PFSK-1 (cell line): ENCODE results near the gene SESN1.

Source experiments
- FOXP2 ChIP-seq: optimal IDR thresholded peaks from 2 replicates; pipeline ENCODE3; 2011; ENCODE audit warnings: borderline replicate concordance, control low read depth, inconsistent platforms; ENCODE audit not compliant: insufficient read depth; ENCODE audit errors: extremely low read length, extremely low read depth
- POLR2AphosphoS5 ChIP-seq: IDR thresholded peaks from 2 replicates; pipeline ENCODE4 v1.6.1; 2012; ENCODE audit warnings: low read depth, mild to moderate bottlenecking, control low read depth, low read length, moderate library complexity
- SIN3A ChIP-seq: IDR thresholded peaks from 2 replicates; pipeline ENCODE4 v1.6.1; 2012; ENCODE audit warnings: mild to moderate bottlenecking, low read length, moderate library complexity, borderline replicate concordance; ENCODE audit not compliant: insufficient read depth
- TAF1 ChIP-seq: IDR thresholded peaks from 2 replicates; pipeline ENCODE4 v1.6.1; 2012; ENCODE audit warnings: low read length, control low read depth, borderline replicate concordance; ENCODE audit not compliant: insufficient read depth
- TF ChIP-seq, protein P1 (sequence below), 2 experiments: IDR thresholded peaks; 2 replicates each; pipeline versions ENCODE4 v1.6.1 to v1.8.0; 2011 to 2012; ENCODE audit warnings: low read depth in 2 of 2, low read length in 2 of 2, control low read depth in 1 of 2, inconsistent platforms in 1 of 2, mild to moderate bottlenecking in 1 of 2, moderate library complexity in 1 of 2; ENCODE audit not compliant: insufficient read depth in 1 of 2

DNA sequence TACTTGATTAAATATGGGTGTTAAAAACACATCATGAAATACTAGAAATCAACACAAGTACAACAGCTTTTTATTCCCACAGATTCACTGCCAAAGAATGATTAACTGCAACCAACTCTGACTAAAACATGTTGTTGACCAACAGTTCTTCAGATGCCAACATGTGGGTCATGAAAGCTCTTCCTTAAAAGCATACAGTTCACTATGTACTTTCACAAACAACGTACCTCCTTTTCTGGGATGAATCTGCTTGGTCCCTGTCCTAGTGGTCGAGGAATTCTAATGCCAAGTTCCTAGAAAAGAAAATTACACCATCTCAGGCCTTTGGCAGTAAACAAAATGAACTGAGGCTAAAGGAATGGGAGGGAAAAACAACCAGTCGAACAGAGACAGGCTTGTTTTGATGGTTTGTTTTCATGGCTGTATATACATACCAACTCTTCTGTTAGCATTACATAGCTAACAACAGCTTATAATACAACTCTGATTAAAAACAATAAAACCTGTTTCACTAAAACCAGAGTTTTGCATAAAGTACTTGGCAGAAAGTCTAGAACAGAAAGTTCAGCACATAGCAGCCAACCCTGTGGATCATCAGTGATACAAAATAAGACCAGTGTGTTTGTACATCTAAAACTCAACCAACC, 92.5 kb downstream of the SESN1 start:
- TF ChIP-seq POLR2AphosphoS5 = no peak
- TF ChIP-seq TAF1 = no peak
- TF ChIP-seq, protein P1, sequence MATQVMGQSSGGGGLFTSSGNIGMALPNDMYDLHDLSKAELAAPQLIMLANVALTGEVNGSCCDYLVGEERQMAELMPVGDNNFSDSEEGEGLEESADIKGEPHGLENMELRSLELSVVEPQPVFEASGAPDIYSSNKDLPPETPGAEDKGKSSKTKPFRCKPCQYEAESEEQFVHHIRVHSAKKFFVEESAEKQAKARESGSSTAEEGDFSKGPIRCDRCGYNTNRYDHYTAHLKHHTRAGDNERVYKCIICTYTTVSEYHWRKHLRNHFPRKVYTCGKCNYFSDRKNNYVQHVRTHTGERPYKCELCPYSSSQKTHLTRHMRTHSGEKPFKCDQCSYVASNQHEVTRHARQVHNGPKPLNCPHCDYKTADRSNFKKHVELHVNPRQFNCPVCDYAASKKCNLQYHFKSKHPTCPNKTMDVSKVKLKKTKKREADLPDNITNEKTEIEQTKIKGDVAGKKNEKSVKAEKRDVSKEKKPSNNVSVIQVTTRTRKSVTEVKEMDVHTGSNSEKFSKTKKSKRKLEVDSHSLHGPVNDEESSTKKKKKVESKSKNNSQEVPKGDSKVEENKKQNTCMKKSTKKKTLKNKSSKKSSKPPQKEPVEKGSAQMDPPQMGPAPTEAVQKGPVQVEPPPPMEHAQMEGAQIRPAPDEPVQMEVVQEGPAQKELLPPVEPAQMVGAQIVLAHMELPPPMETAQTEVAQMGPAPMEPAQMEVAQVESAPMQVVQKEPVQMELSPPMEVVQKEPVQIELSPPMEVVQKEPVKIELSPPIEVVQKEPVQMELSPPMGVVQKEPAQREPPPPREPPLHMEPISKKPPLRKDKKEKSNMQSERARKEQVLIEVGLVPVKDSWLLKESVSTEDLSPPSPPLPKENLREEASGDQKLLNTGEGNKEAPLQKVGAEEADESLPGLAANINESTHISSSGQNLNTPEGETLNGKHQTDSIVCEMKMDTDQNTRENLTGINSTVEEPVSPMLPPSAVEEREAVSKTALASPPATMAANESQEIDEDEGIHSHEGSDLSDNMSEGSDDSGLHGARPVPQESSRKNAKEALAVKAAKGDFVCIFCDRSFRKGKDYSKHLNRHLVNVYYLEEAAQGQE (IDR thresholded peaks at IDR 0.05; ENCODE audit: insufficient read depth in 1 of 2, low read depth in 2 of 2, low read length in 2 of 2) = no peak
- no peak for TF ChIP-seq SIN3A
- no peak for TF ChIP-seq FOXP2
